ENCODE measurements around the gene TNFRSF21. TPM values are rescaled to one million over a fixed set of nuclear protein-coding genes. Genes with fewer than 3 reads are reported as not detected.

Gene TNFRSF21
- total and polyA plus RNA-seq, 9 of the 15 experiments (the other 6 are each of a cell fraction or from before 2014, with no cell fraction given), result 0.63 to 5.7 (median 2.2) TPM

DNA sequence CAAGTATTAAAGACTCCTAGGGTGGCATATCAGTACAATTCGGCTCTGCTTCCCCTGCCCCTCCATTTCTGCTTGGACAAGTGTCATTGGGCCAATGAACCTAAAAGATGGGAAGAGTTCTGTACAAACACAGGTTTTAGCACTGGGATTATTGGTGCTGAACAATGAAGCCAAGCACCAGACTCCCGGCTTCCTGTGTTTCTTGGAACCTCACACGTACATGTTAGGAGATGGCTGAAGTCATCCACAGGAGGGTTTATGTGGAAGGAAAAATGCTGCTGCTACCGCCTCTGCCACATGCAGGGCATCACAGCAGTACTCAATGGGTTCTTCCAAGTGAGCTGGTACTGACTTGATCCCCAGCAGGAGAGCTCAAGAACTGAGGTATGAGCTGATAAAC lies 49.7 kb downstream of the TNFRSF21 start:
- in situ Hi-C loops (cut with MboI) (no loop called here), intact Hi-C loops (cut with micrococcal nuclease) (no loop called here)
- ATAC-seq (no peak), DNase-seq (ENCODE audit: extremely low read depth in 1 of 4, low spot score in 3 of 4) (no peak), FAIRE-seq (no peak)
- H3K4me2 ChIP-seq (ENCODE audit: insufficient read depth, low read length), result no peak overlapping the region
- H3K4me3 ChIP-seq, result no peak overlapping the region
- H2AFZ ChIP-seq (ENCODE audit: low read depth, low read length), result no peak overlapping the region
- no peaks in the 10 kb centered on the region for H3K36me3 ChIP-seq (ENCODE audit: control insufficient read depth, insufficient read depth, low read length)
- H3K79me2 ChIP-seq (ENCODE audit: control insufficient read depth, insufficient read depth, low read length), result no peaks in the 10 kb centered on the region
- H3K4me1 ChIP-seq (replicated peaks in 1 of 2; ENCODE audit: control insufficient read depth in 2 of 2, insufficient read depth in 2 of 2, low read length in 2 of 2), result no peaks in the 10 kb centered on the region
- POLR2A ChIA-PET, result interaction anchor here (1.1 kb wide), 1 partner anchor 18 kb away, joined by 3 read pairs; no protein-coding TSS in a partner anchor
- H3K9ac ChIP-seq (ENCODE audit: insufficient read depth in 1 of 2, low read depth in 2 of 2, low read length in 2 of 2), result no peak overlapping the region
- no peaks in the 10 kb centered on the region for H3K9me1 ChIP-seq (ENCODE audit: control insufficient read depth, insufficient read depth, low read length)
- CTCF ChIA-PET (ENCODE audit: low intra/inter-chr PET ratio), result no interaction called here
- no peak for TF ChIP-seq MYBL2 (IDR thresholded peaks at IDR 0.05; ENCODE audit: low read depth)
- no peak for TF ChIP-seq MYBL2 (CRISPR knock-in tag; IDR thresholded peaks at IDR 0.05; ENCODE audit: borderline replicate concordance)
- no peak for TF ChIP-seq RAD21 (CRISPR knock-in tag; conservative IDR thresholded peaks at IDR 0.05 in 1 of 2, IDR thresholded peaks at IDR 0.05 in 1 of 2)
- no peak for TF ChIP-seq ZBTB2 (IDR thresholded peaks at IDR 0.05)
- TF ChIP-seq NR2C1 (IDR thresholded peaks at IDR 0.05), result no peak
- no peak for TF ChIP-seq NR2C1 (tag; IDR thresholded peaks at IDR 0.05)
- TF ChIP-seq BRF1 (IDR thresholded peaks at IDR 0.05; ENCODE audit: borderline replicate concordance, extremely low read depth, insufficient read length), result no peak
- no peak for TF ChIP-seq TFAM (CRISPR knock-in tag; conservative IDR thresholded peaks at IDR 0.05)
- no peak for TF ChIP-seq NCOA6 (IDR thresholded peaks at IDR 0.05)
- no peak for TF ChIP-seq SMARCA5 (IDR thresholded peaks at IDR 0.05)
- TF ChIP-seq FOXA3 (CRISPR knock-in tag; conservative IDR thresholded peaks at IDR 0.05 in 1 of 2, IDR thresholded peaks at IDR 0.05 in 1 of 2), result no peak
- TF ChIP-seq EGR1 (conservative IDR thresholded peaks at IDR 0.05), result no peak
- TF ChIP-seq ETV5 (CRISPR knock-in tag; IDR thresholded peaks at IDR 0.05; ENCODE audit: low read depth), result no peak
- TF ChIP-seq ZNF766 (CRISPR knock-in tag; conservative IDR thresholded peaks at IDR 0.05), result no peak
- no peak for TF ChIP-seq ZBTB34 (CRISPR knock-in tag; IDR thresholded peaks at IDR 0.05)
- TF ChIP-seq SOX6 (IDR thresholded peaks at IDR 0.05), result no peak
- no peak for TF ChIP-seq ZNF655 (CRISPR knock-in tag; IDR thresholded peaks at IDR 0.05)
- no peak for TF ChIP-seq NBN (IDR thresholded peaks at IDR 0.05; ENCODE audit: low read depth)
- no peak for TF ChIP-seq E2F1 (CRISPR knock-in tag; IDR thresholded peaks at IDR 0.05)
- WGBS (ENCODE audit: insufficient coverage, low coverage, missing lambda C conversion rate), result 28% methylated on average over 4 of the region's 4 CpGs
- H3K9me3 ChIP-seq (replicated peaks; ENCODE audit: control insufficient read depth, insufficient read depth, low read depth, low read length), result no peaks in the 10 kb centered on the region
- BruUV-seq (replicated peaks), result no TSS peak
- no peaks in the 10 kb centered on the region for H3K27me3 ChIP-seq (ENCODE audit: control insufficient read depth in 2 of 2, insufficient read depth in 2 of 2, low read length in 2 of 2)
- no peak overlapping the region for H3K27ac ChIP-seq (ENCODE audit: extremely low read depth, low read depth, low read length)
- H4K20me1 ChIP-seq (replicated peaks; ENCODE audit: control insufficient read depth, insufficient read depth, low read length), result no peaks in the 10 kb centered on the region
